K562 (cell line): Measurements from ENCODE around the gene CYP2A6.
"Not testable (repeated sequence)": the region's sequence is repeated elsewhere in the genome, so short reads cannot be mapped to it uniquely, and the experiment has no call there.

Experiments used
- CEBPB ChIP-seq: fragments of 450-650 bp; IDR thresholded peaks from 2 replicates; pipeline ENCODE4 v1.6.1; 2016; ENCODE audit warnings: missing genetic modification characterization, missing compliant biosample characterization
- EZH2 ChIP-seq: IDR thresholded peaks from 2 replicates; pipeline ENCODE4 v1.6.1; 2012; ENCODE audit warnings: low read depth, mild to moderate bottlenecking, inconsistent platforms, low read length, borderline replicate concordance
- ZC3H11A ChIP-seq: IDR thresholded peaks from 2 replicates; pipeline ENCODE4 v1.6.1; 2012; ENCODE audit warnings: low read depth, low read length, improper control_type of control experiment
- ZNF232 ChIP-seq: sonication (generic); formaldehyde crosslinking; IDR thresholded peaks from 2 replicates; pipeline ENCODE4 v1.8.0; 2022; ENCODE audit warnings: mild to moderate bottlenecking, missing genetic modification reagents
- ZNF324 ChIP-seq: fragments of 250-450 bp; sonication (Bioruptor Pico); IDR thresholded peaks from 2 replicates; pipeline ENCODE4 v1.4.0; 2020; ENCODE audit warnings: mild to moderate bottlenecking
- TF ChIP-seq, protein P1 (sequence below), 3 experiments: IDR thresholded peaks in 2 of 3; conservative IDR thresholded peaks in 1 of 3; 2 replicates each; pipeline ENCODE4 v1.5.1; 2011 to 2012; ENCODE audit warnings: low read length in 3 of 3, mild to moderate bottlenecking in 3 of 3, control low read depth in 2 of 3, improper control_type of control experiment in 1 of 3, inconsistent platforms in 1 of 3, low read depth in 1 of 3, mixed read lengths in 1 of 3, moderate library complexity in 1 of 3; ENCODE audit not compliant: insufficient read depth in 2 of 3
- TF ChIP-seq, protein P2 (sequence below), 2 experiments: fragments of 250-450 bp in 1 of 2; fragments of 450-650 bp in 1 of 2; sonication (Bioruptor Pico) in 1 of 2; IDR thresholded peaks; 2 replicates each; pipeline versions ENCODE4 v1.6.1 to v1.8.0; 2016 to 2021; ENCODE audit warnings: mild to moderate bottlenecking in 2 of 2, moderate library complexity in 2 of 2, missing compliant biosample characterization in 1 of 2, missing genetic modification characterization in 1 of 2

DNA sequence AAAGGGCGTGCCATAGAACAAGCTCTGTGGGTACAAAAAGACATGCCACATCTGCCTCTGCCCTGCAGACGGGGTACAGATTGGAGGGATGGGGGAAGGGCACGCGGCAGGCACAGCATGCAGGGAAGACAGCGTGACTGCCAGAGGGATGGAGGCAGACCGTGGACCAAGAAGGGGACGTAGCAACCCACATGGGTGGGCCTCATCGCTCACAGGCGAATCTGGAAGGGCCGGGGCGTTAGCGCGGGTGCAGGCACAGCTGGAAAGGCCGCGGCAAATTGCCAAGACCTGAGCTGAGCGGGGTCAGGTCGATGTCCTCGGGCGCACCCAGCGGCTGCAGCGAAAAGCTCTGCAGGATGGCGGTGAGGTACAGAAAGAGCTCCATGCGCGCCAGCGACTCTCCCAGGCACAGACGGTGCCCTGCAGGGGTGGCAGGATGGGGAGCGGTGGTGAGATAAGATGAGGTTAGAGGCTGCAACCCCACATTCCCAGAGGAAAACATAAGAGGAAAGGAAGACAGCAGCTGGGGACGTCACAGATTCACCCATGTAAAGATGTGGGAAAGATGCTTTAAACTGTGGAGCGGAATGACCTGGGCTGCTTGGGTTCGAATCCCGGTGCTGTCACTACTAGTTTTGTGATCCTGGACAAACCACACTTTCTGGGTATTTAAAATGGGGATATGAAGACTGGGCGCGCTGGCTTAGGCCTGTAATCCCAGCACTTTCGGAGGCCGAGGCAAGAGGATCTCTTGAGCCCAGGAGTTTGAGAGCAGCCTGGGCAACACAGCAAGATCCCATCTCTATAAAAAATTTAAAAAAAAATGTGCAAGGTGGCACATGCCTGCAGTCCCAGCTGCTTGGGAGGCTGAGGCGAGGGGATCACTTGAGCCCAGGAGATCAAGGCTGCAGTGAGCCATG lies 31.5 kb downstream of the CYP2A6 start:
- TF ChIP-seq ZC3H11A; ZNF232 (CRISPR knock-in tag); EZH2; CEBPB (tag); ZNF324: not testable (repeated sequence)
- TF ChIP-seq, protein P1, sequence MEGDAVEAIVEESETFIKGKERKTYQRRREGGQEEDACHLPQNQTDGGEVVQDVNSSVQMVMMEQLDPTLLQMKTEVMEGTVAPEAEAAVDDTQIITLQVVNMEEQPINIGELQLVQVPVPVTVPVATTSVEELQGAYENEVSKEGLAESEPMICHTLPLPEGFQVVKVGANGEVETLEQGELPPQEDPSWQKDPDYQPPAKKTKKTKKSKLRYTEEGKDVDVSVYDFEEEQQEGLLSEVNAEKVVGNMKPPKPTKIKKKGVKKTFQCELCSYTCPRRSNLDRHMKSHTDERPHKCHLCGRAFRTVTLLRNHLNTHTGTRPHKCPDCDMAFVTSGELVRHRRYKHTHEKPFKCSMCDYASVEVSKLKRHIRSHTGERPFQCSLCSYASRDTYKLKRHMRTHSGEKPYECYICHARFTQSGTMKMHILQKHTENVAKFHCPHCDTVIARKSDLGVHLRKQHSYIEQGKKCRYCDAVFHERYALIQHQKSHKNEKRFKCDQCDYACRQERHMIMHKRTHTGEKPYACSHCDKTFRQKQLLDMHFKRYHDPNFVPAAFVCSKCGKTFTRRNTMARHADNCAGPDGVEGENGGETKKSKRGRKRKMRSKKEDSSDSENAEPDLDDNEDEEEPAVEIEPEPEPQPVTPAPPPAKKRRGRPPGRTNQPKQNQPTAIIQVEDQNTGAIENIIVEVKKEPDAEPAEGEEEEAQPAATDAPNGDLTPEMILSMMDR (IDR thresholded peaks at IDR 0.05 in 2 of 3, conservative IDR thresholded peaks at IDR 0.05 in 1 of 3; ENCODE audit: insufficient read depth in 2 of 3, low read depth in 1 of 3, low read length in 3 of 3): peak; percentile 42 to 71 (median 45); a peak in 5 of 6 replicates
- TF ChIP-seq, protein P2, sequence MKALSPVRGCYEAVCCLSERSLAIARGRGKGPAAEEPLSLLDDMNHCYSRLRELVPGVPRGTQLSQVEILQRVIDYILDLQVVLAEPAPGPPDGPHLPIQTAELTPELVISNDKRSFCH (CRISPR knock-in tag; IDR thresholded peaks at IDR 0.05): not testable (repeated sequence)
- TF ChIP-seq, protein P2 (tag; IDR thresholded peaks at IDR 0.05): not testable (repeated sequence)
